ENCODE measurements around the gene CTNNA1.
"Not testable (repeated sequence)": the region's sequence is repeated elsewhere in the genome, so short reads cannot be mapped to it uniquely, and the experiment has no call there.

Gene CTNNA1

GRCh38 chr5:138911441-138911840 is 158.2 kb downstream of the CTNNA1 start:
- peaks cover 0 to 4% (median 0%) of the 10 kb centered on the region in 5 experiments for H3K9me3 ChIP-seq (ENCODE audit: control extremely low read depth in 1 of 5, control insufficient read depth in 4 of 5, insufficient read depth in 2 of 5, low read depth in 1 of 5, low read length in 4 of 5)
- no peak overlapping the region for H3K27ac ChIP-seq (ENCODE audit: insufficient read depth in 1 of 2, low read depth in 1 of 2, low read length in 2 of 2, poor library complexity in 1 of 2, severe bottlenecking in 2 of 2)
- peaks cover 0 to 4% (median 0%) of the 10 kb centered on the region in 4 experiments for H3K4me1 ChIP-seq (ENCODE audit: control extremely low read depth in 1 of 4, control insufficient read depth in 4 of 4, insufficient read depth in 4 of 4, low read length in 3 of 4)
- ChIA-PET CTCF (no interaction called here), POLR2A (interaction anchor here (0.5 kb wide), 1 partner anchor 11 kb away, joined by 3 read pairs; no protein-coding TSS in a partner anchor)
- H3K4me3 ChIP-seq (ENCODE audit: control insufficient read depth in 1 of 7, extremely low read depth in 1 of 7, insufficient read depth in 4 of 7, low read depth in 2 of 7, low read length in 6 of 7), result no peak overlapping the region
- no peaks in the 10 kb centered on the region for H3K27me3 ChIP-seq (replicated peaks in 2 of 5; ENCODE audit: control insufficient read depth in 4 of 5, insufficient read depth in 5 of 5, low read length in 4 of 5)
- peaks cover 0 to 17% (median 4%) of the 10 kb centered on the region in 4 experiments for H3K36me3 ChIP-seq (ENCODE audit: control insufficient read depth in 4 of 4, insufficient read depth in 4 of 4, low read length in 3 of 4)
- DNase-seq, result no peak

- WGBS (ENCODE audit: insufficient coverage), result 93% methylated on average over 3 of the region's 4 CpGs
- DNase-seq, result no peak
- ChIA-PET POLR2A (interaction anchor here (0.5 kb wide), 1 partner anchor 12 kb away, joined by 3 read pairs; no protein-coding TSS in a partner anchor), CTCF (no interaction called here)
- Histone ChIP-seq H3K4me3 (ENCODE audit: control insufficient read depth in 1 of 7, extremely low read depth in 1 of 7, insufficient read depth in 4 of 7, low read depth in 2 of 7, low read length in 6 of 7) (no peak overlapping the region), H3K27ac (ENCODE audit: insufficient read depth in 1 of 2, low read depth in 1 of 2, low read length in 2 of 2, poor library complexity in 1 of 2, severe bottlenecking in 2 of 2) (no peak overlapping the region), H3K36me3 (ENCODE audit: control insufficient read depth in 4 of 4, insufficient read depth in 4 of 4, low read length in 3 of 4) (peaks cover 0 to 14% (median 3%) of the 10 kb centered on the region in 4 experiments), H3K4me1 (ENCODE audit: control extremely low read depth in 1 of 4, control insufficient read depth in 4 of 4, insufficient read depth in 4 of 4, low read length in 3 of 4) (peaks cover 0 to 4% (median 0%) of the 10 kb centered on the region in 4 experiments), H3K9me3 (ENCODE audit: control extremely low read depth in 1 of 5, control insufficient read depth in 4 of 5, insufficient read depth in 2 of 5, low read depth in 1 of 5, low read length in 4 of 5) (peaks cover 0 to 4% (median 0%) of the 10 kb centered on the region in 5 experiments), H3K27me3 (replicated peaks in 2 of 5; ENCODE audit: control insufficient read depth in 4 of 5, insufficient read depth in 5 of 5, low read length in 4 of 5) (no peaks in the 10 kb centered on the region)
Measured at GRCh38 chr5:138912093-138912492, 158.9 kb downstream of the CTNNA1 start.

- WGBS (ENCODE audit: insufficient coverage), result no CpG with 5 or more reads among the region's 3 CpGs
- Histone ChIP-seq H3K36me3 (ENCODE audit: control insufficient read depth in 4 of 4, insufficient read depth in 4 of 4, low read length in 3 of 4) (peaks cover 0 to 16% (median 5%) of the 10 kb centered on the region in 4 experiments), H3K4me1 (ENCODE audit: control extremely low read depth in 1 of 4, control insufficient read depth in 4 of 4, insufficient read depth in 4 of 4, low read length in 3 of 4) (peaks cover 0 to 4% (median under 1%) of the 10 kb centered on the region in 4 experiments), H3K9me3 (ENCODE audit: control extremely low read depth in 1 of 5, control insufficient read depth in 4 of 5, insufficient read depth in 2 of 5, low read depth in 1 of 5, low read length in 4 of 5) (peaks cover 0 to 4% (median 0%) of the 10 kb centered on the region in 5 experiments), H3K4me3 (ENCODE audit: control insufficient read depth in 1 of 7, extremely low read depth in 1 of 7, insufficient read depth in 4 of 7, low read depth in 2 of 7, low read length in 6 of 7) (no peak overlapping the region), H3K27me3 (replicated peaks in 2 of 5; ENCODE audit: control insufficient read depth in 4 of 5, insufficient read depth in 5 of 5, low read length in 4 of 5) (no peaks in the 10 kb centered on the region), H3K27ac (ENCODE audit: insufficient read depth in 1 of 2, low read depth in 1 of 2, low read length in 2 of 2, poor library complexity in 1 of 2, severe bottlenecking in 2 of 2) (no peak overlapping the region)
- DNase-seq, result no peak
- CTCF ChIA-PET, result interaction anchor here (0.6 kb wide), 1 partner anchor 41 kb away, joined by 3 read pairs; no protein-coding TSS in a partner anchor
- POLR2A ChIA-PET, result no interaction called here
Measured at GRCh38 chr5:138913773-138914172, 160.5 kb downstream of the CTNNA1 start.

- Histone ChIP-seq H3K4me3 (ENCODE audit: control insufficient read depth in 1 of 7, extremely low read depth in 1 of 7, insufficient read depth in 4 of 7, low read depth in 2 of 7, low read length in 6 of 7) (no peak overlapping the region), H3K36me3 (ENCODE audit: control insufficient read depth in 4 of 4, insufficient read depth in 4 of 4, low read length in 3 of 4) (peaks cover 0 to 17% (median 6%) of the 10 kb centered on the region in 4 experiments), H3K4me1 (ENCODE audit: control extremely low read depth in 1 of 4, control insufficient read depth in 4 of 4, insufficient read depth in 4 of 4, low read length in 3 of 4) (peaks cover 0 to 4% (median under 1%) of the 10 kb centered on the region in 4 experiments), H3K27ac (ENCODE audit: insufficient read depth in 1 of 2, low read depth in 1 of 2, low read length in 2 of 2, poor library complexity in 1 of 2, severe bottlenecking in 2 of 2) (no peak overlapping the region), H3K27me3 (replicated peaks in 2 of 5; ENCODE audit: control insufficient read depth in 4 of 5, insufficient read depth in 5 of 5, low read length in 4 of 5) (no peaks in the 10 kb centered on the region), H3K9me3 (ENCODE audit: control extremely low read depth in 1 of 5, control insufficient read depth in 4 of 5, insufficient read depth in 2 of 5, low read depth in 1 of 5, low read length in 4 of 5) (peaks cover 0 to 4% (median 0%) of the 10 kb centered on the region in 5 experiments)
- CTCF ChIA-PET, result no interaction called here
- DNase-seq, result no peak
- POLR2A ChIA-PET, result interaction anchor here (0.6 kb wide), 1 partner anchor 126 kb away, joined by 3 read pairs; no protein-coding TSS in a partner anchor
- WGBS (ENCODE audit: insufficient coverage), result no CpG with 5 or more reads among the region's 3 CpGs
Measured at GRCh38 chr5:138914338-138914737, 161.1 kb downstream of the CTNNA1 start.

DNA sequence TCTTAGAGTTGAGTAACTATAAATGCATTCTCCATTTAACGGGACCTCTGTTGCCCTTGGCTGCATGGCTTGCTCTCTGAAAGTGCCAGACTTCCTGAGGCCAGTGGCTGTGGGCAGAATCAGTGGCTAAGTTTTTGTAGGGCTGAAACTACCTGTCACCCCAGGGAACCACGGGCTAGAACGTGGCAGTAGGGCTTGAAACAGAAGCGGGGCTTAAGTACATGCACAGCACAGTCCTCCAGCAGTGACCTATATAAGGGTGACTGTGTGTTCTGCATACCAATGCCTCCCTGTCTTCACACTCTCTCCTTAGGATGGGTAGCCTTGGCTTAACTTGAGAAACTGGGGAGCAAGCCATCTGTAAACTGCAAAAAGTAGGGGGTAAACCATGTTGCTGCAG is 165.5 kb downstream of the CTNNA1 start:
- WGBS (ENCODE audit: insufficient coverage), result 86% methylated on average over 3 of the region's 4 CpGs
- Histone ChIP-seq H3K9me3 (ENCODE audit: control extremely low read depth in 1 of 5, control insufficient read depth in 4 of 5, insufficient read depth in 2 of 5, low read depth in 1 of 5, low read length in 4 of 5) (no peaks in the 10 kb centered on the region), H3K27me3 (replicated peaks in 2 of 5; ENCODE audit: control insufficient read depth in 4 of 5, insufficient read depth in 5 of 5, low read length in 4 of 5) (no peaks in the 10 kb centered on the region), H3K4me1 (ENCODE audit: control extremely low read depth in 1 of 4, control insufficient read depth in 4 of 4, insufficient read depth in 4 of 4, low read length in 3 of 4) (peaks cover 0 to 1% (median 0%) of the 10 kb centered on the region in 4 experiments), H3K4me3 (ENCODE audit: control insufficient read depth in 1 of 7, extremely low read depth in 1 of 7, insufficient read depth in 4 of 7, low read depth in 2 of 7, low read length in 6 of 7) (no peak overlapping the region), H3K27ac (ENCODE audit: insufficient read depth in 1 of 2, low read depth in 1 of 2, low read length in 2 of 2, poor library complexity in 1 of 2, severe bottlenecking in 2 of 2) (no peak overlapping the region), H3K36me3 (ENCODE audit: control insufficient read depth in 4 of 4, insufficient read depth in 4 of 4, low read length in 3 of 4) (peaks cover 0 to 10% (median 5%) of the 10 kb centered on the region in 4 experiments)
- ChIA-PET CTCF (no interaction called here), POLR2A (no interaction called here)
- DNase-seq, result no peak

- Histone ChIP-seq H3K36me3 (ENCODE audit: control insufficient read depth in 4 of 4, insufficient read depth in 4 of 4, low read length in 3 of 4) (peaks cover 3 to 19% (median 9%) of the 10 kb centered on the region in 4 experiments), H3K4me1 (ENCODE audit: control extremely low read depth in 1 of 4, control insufficient read depth in 4 of 4, insufficient read depth in 4 of 4, low read length in 3 of 4) (peaks cover 0 to 1% (median 0%) of the 10 kb centered on the region in 4 experiments), H3K9me3 (ENCODE audit: control extremely low read depth in 1 of 5, control insufficient read depth in 4 of 5, insufficient read depth in 2 of 5, low read depth in 1 of 5, low read length in 4 of 5) (no peaks in the 10 kb centered on the region), H3K27me3 (replicated peaks in 2 of 5; ENCODE audit: control insufficient read depth in 4 of 5, insufficient read depth in 5 of 5, low read length in 4 of 5) (no peaks in the 10 kb centered on the region), H3K4me3 (ENCODE audit: control insufficient read depth in 1 of 7, extremely low read depth in 1 of 7, insufficient read depth in 4 of 7, low read depth in 2 of 7, low read length in 6 of 7) (no peak overlapping the region), H3K27ac (ENCODE audit: insufficient read depth in 1 of 2, low read depth in 1 of 2, low read length in 2 of 2, poor library complexity in 1 of 2, severe bottlenecking in 2 of 2) (no peak overlapping the region)
- ChIA-PET POLR2A (no interaction called here), CTCF (interaction anchor here (0.6 to 0.7 kb wide), 2 partner anchors 64 to 470 kb away, joined by 3 read pairs; no protein-coding TSS in a partner anchor)
- 84% methylated on average over 8 of the region's 8 CpGs for WGBS (ENCODE audit: insufficient coverage)
- DNase-seq, result no peak
Measured at GRCh38 chr5:138920181-138920580, 167.0 kb downstream of the CTNNA1 start.

- 80% methylated on average over 2 of the region's 2 CpGs for WGBS (ENCODE audit: insufficient coverage)
- peaks cover 4 to 27% (median 17%) of the 10 kb centered on the region in 4 experiments for H3K36me3 ChIP-seq (ENCODE audit: control insufficient read depth in 4 of 4, insufficient read depth in 4 of 4, low read length in 3 of 4)
Measured at GRCh38 chr5:138921362-138921761, 168.1 kb downstream of the CTNNA1 start.

More at GRCh38 chr5:138921362-138921761, 168.1 kb downstream of the CTNNA1 start:
- H3K27ac ChIP-seq (ENCODE audit: insufficient read depth in 1 of 2, low read depth in 1 of 2, low read length in 2 of 2, poor library complexity in 1 of 2, severe bottlenecking in 2 of 2); H3K4me1 ChIP-seq (ENCODE audit: control extremely low read depth in 1 of 4, control insufficient read depth in 4 of 4, insufficient read depth in 4 of 4, low read length in 3 of 4); DNase-seq; H3K4me3 ChIP-seq (ENCODE audit: control insufficient read depth in 1 of 7, extremely low read depth in 1 of 7, insufficient read depth in 4 of 7, low read depth in 2 of 7, low read length in 6 of 7); CTCF ChIA-PET; H3K27me3 ChIP-seq (replicated peaks in 2 of 5; ENCODE audit: control insufficient read depth in 4 of 5, insufficient read depth in 5 of 5, low read length in 4 of 5); H3K9me3 ChIP-seq (ENCODE audit: control extremely low read depth in 1 of 5, control insufficient read depth in 4 of 5, insufficient read depth in 2 of 5, low read depth in 1 of 5, low read length in 4 of 5); POLR2A ChIA-PET: not testable (repeated sequence)
